Vagina (tissue), 2 donors: Measurements from ENCODE around the gene TCF23. TPM values are rescaled to one million over a fixed set of nuclear protein-coding genes. Genes with fewer than 3 reads are reported as not detected.
A peak's percentile ranks its signal among the peaks of the same experiment; 100 is the strongest.

ENCODE experiments used
- DNase-seq, 2 donors: peaks; one replicate each; pipeline ENCODE4 v3.0.0-alpha.2; 2017; ENCODE audit errors: extremely low spot score in 2 of 2
- H3K27ac ChIP-seq: fragments of 200-600 bp; sonication (generic); one replicate; pipeline ENCODE4 v1.5.1; 2019
- H3K27me3 ChIP-seq: fragments of 200-600 bp; sonication (generic); one replicate; pipeline ENCODE4 v1.5.1; 2019
- H3K36me3 ChIP-seq, 2 donors: fragments of 200-600 bp; sonication (generic); one replicate each; pipeline ENCODE4 v1.5.1; 2017 to 2019
- H3K4me1 ChIP-seq: fragments of 200-600 bp; sonication (generic); one replicate; pipeline ENCODE4 v1.5.1; 2019
- H3K4me3 ChIP-seq, 2 donors: fragments of 200-600 bp; sonication (generic); 1 replicate in 1 of 2; 2 replicates in 1 of 2; pipeline ENCODE4 v1.5.1; 2016 to 2019
- H3K9me3 ChIP-seq: fragments of 200-600 bp; sonication (generic); one replicate; pipeline ENCODE4 v1.5.1; 2019
- POLR2A ChIP-seq, 2 donors: fragments of 450-650 bp; IDR thresholded peaks; one replicate each; pipeline ENCODE4 v1.6.1; 2017; ENCODE audit warnings: antibody characterized with exemption in 2 of 2, mild to moderate bottlenecking in 2 of 2, moderate library complexity in 2 of 2
- POLR2AphosphoS5 ChIP-seq, 2 donors: sonication (generic); formaldehyde crosslinking; IDR thresholded peaks; one replicate each; pipeline ENCODE4 v1.9.0; 2017; ENCODE audit warnings: antibody characterized with exemption in 2 of 2, mild to moderate bottlenecking in 2 of 2, low read depth in 1 of 2; ENCODE audit not compliant: insufficient read depth in 1 of 2
- intact Hi-C: fragments of 100-400 bp; cut with DNase I; formaldehyde crosslinking; loops from one replicate; pipeline ENCODE4 v1.15.1; 2023
- total RNA-seq: library from RNA; depleted of rRNA; stranded (reverse); fragments of >200 nt; gene quantifications from one replicate; pipeline ENCODE4 v1.2.3, GENCODE V29; 2016
- TF ChIP-seq, protein P1 (sequence below), 3 experiments: fragments of 450-650 bp in 2 of 3; fragments of 200-600 bp in 1 of 3; sonication (generic) in 1 of 3; IDR thresholded peaks; one replicate each; pipeline ENCODE4 v1.5.1; 2017 to 2019; ENCODE audit warnings: antibody characterized with exemption in 3 of 3, mild to moderate bottlenecking in 2 of 3, moderate library complexity in 2 of 3

The TCF23 gene
- total RNA-seq, 1 donor from 2014 or later, result 7.4 TPM

DNA sequence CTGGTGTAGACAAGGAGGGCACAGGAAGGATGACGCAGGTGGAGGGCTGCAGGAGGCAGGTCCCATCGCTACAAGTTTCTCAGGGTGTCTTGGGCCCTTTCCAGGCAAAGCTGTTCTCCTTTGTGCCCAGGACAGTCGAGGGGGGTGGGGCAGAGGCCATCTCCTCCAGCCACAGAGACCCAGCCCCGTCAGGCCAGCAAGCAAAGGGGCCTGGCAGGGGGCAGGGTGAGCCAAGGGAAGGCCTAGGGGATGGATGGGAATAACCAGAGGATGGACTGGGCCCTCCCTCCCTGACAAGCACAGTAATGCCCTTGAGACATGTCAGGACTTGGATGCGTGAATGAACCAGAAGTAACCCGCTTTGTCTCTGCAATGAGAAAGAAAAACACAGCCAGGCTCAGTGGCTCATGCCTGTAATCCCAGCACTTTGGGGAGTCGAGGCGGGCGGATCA is 6.3 kb downstream of the TCF23 start:
- DNase-seq, result no peak
- H3K27me3 ChIP-seq, result no peaks in the 10 kb centered on the region
- intact Hi-C loops, result no loop called here
- TF ChIP-seq, protein P1, sequence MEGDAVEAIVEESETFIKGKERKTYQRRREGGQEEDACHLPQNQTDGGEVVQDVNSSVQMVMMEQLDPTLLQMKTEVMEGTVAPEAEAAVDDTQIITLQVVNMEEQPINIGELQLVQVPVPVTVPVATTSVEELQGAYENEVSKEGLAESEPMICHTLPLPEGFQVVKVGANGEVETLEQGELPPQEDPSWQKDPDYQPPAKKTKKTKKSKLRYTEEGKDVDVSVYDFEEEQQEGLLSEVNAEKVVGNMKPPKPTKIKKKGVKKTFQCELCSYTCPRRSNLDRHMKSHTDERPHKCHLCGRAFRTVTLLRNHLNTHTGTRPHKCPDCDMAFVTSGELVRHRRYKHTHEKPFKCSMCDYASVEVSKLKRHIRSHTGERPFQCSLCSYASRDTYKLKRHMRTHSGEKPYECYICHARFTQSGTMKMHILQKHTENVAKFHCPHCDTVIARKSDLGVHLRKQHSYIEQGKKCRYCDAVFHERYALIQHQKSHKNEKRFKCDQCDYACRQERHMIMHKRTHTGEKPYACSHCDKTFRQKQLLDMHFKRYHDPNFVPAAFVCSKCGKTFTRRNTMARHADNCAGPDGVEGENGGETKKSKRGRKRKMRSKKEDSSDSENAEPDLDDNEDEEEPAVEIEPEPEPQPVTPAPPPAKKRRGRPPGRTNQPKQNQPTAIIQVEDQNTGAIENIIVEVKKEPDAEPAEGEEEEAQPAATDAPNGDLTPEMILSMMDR (IDR thresholded peaks at IDR 0.05), result no peak
- no peak for TF ChIP-seq POLR2AphosphoS5 (IDR thresholded peaks at IDR 0.05; ENCODE audit: insufficient read depth in 1 of 2, low read depth in 1 of 2)
- no peak for TF ChIP-seq POLR2A (IDR thresholded peaks at IDR 0.05)
- peaks cover 15% of the 10 kb centered on the region for H3K4me1 ChIP-seq
- no peaks in the 10 kb centered on the region for H3K36me3 ChIP-seq
- no peaks in the 10 kb centered on the region for H3K9me3 ChIP-seq
- peak overlapping the region; percentile 56 for H3K27ac ChIP-seq
- H3K4me3 ChIP-seq, result no peak overlapping the region

DNA sequence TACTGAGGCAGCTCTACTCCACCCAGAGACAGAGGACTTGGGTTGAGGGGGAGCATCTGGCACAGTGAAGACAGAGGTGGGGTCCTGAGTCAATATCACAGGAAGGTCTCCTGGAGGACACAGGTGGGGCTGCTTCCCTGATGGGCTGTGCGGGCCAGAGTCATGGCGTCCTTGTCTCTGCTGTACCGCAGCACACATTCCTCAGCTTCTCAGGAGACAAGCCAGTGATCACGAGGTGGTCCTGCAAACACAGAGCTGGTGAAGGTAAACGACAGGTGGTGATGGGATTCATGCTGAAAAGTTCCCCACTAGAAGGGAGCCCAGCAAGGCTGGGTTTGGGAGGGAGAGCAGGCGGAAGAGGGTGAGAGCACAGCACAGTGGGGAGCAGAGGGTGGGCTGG is 9.7 kb downstream of the TCF23 start:
- H3K9me3 ChIP-seq, result no peaks in the 10 kb centered on the region
- H3K27me3 ChIP-seq, result no peaks in the 10 kb centered on the region
- DNase-seq, result no peak
- peaks cover 15% of the 10 kb centered on the region for H3K4me1 ChIP-seq
- TF ChIP-seq POLR2A (IDR thresholded peaks at IDR 0.05), result no peak
- TF ChIP-seq, protein P1 (IDR thresholded peaks at IDR 0.05), result no peak
- intact Hi-C loops, result no loop called here
- no peak overlapping the region for H3K4me3 ChIP-seq
- H3K36me3 ChIP-seq, result no peaks in the 10 kb centered on the region
- no peak overlapping the region for H3K27ac ChIP-seq

DNA sequence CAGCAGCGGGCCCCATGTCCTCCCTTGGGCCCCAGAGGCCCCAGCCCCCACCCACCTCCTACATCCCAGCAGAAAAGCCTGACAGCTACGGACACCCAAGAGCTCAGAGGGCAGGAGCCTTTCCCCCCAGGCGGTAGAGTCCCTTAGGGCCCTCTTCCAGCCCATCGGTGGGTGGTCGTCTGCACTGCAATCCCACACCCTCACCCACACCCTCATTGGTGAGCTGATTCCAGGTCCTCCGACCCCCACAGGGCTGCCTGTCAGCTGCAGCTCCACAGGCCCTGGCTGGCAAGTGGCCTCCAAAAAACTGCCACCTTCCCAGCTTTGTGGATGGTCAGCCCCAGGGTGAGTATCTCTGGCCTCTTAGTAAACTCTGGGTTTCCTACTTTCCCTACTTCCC is 10.5 kb downstream of the TCF23 start:
- Histone ChIP-seq H3K9me3 (no peaks in the 10 kb centered on the region), H3K27ac (no peak overlapping the region), H3K4me1 (peaks cover 10% of the 10 kb centered on the region), H3K36me3 (no peaks in the 10 kb centered on the region), H3K27me3 (no peaks in the 10 kb centered on the region), H3K4me3 (no peak overlapping the region)
- intact Hi-C loops, result no loop called here
- TF ChIP-seq POLR2A (IDR thresholded peaks at IDR 0.05), result no peak
- no peak for TF ChIP-seq POLR2AphosphoS5 (IDR thresholded peaks at IDR 0.05; ENCODE audit: insufficient read depth in 1 of 2, low read depth in 1 of 2)
- TF ChIP-seq, protein P1 (IDR thresholded peaks at IDR 0.05), result no peak
- DNase-seq, result no peak

DNA sequence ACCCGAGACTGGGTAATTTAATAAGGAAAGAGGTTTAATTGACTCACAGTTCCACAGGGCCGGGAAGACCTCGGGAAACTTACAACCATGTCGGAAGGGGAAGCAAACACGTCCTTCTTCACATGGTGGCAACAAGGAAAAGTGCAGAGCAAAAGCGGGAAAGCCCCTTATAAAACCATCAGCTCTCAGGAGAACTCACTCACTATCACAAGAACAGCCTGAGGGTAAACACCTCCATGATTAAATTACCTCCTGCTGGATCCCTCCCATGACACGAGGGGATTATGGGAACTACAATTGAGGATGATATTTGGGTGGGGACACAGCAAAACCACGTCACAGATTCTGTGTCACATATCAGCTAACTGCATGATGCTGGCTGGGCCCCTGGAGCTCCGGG is 11.4 kb downstream of the TCF23 start:
- Histone ChIP-seq H3K27me3 (no peaks in the 10 kb centered on the region), H3K4me3 (no peak overlapping the region), H3K9me3 (no peaks in the 10 kb centered on the region), H3K27ac (no peak overlapping the region), H3K36me3 (no peaks in the 10 kb centered on the region), H3K4me1 (peaks cover under 1% of the 10 kb centered on the region)
- intact Hi-C loops, result no loop called here
- DNase-seq, result no peak
- TF ChIP-seq, protein P1 (IDR thresholded peaks at IDR 0.05), result no peak
- TF ChIP-seq POLR2A (IDR thresholded peaks at IDR 0.05) (no peak), POLR2AphosphoS5 (IDR thresholded peaks at IDR 0.05; ENCODE audit: insufficient read depth in 1 of 2, low read depth in 1 of 2) (no peak)

DNA sequence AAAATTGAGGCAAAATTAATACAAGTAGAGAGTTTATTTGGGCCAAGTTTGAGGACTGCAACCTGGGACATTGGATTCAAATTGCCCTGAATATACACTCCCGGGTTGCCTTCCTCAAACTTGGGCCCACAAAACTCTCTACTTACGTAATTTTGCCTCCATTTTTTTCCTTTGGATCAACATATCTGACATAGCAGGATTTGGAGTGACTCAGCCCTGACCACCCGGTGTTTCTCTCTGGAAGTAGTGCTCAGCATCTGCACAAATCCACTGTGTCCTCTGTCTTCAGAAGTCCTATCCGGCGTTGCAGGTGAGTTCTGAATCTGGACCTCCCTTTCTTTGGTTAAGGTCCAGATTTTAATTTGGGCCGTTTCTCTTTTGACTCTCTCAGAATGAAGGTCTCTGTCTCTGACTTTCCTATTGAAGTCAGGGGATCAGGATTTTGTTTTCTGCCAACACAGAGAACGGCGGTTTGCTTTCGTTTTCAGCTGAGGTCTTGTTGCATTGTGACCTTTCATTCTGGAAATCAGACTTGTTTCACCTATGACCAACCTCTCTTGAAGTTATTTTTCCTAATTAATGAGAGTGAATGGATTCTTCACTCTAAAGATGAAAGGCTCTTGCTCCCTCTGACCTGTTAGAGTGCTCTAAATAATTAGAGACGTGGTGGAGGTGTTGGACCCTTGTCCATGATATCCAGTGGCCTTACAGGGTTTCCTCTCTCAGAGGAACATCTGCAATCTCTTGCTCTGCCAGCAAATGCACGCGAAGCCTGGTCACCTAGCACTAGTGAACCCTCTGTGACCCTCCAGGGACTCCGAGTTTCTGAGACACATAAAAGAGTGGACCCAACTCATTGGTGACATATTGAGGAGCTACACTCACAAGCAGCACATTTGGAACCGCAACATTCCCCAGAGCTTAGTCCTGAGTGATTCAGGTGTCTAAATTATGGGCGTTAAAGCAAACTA is 13.6 kb downstream of the TCF23 start:
- Histone ChIP-seq H3K9me3 (no peaks in the 10 kb centered on the region), H3K27ac (no peak overlapping the region), H3K4me3 (no peak overlapping the region), H3K27me3 (no peaks in the 10 kb centered on the region), H3K36me3 (no peaks in the 10 kb centered on the region), H3K4me1 (no peaks in the 10 kb centered on the region)
- TF ChIP-seq, protein P1 (IDR thresholded peaks at IDR 0.05), result no peak
- no peak for TF ChIP-seq POLR2A (IDR thresholded peaks at IDR 0.05)
- no peak for TF ChIP-seq POLR2AphosphoS5 (IDR thresholded peaks at IDR 0.05; ENCODE audit: insufficient read depth in 1 of 2, low read depth in 1 of 2)
- DNase-seq, result no peak
- intact Hi-C loops, result no loop called here
